KOPT-K1 (cell line): ENCODE measurements around the gene ALDOA.

Experiments used
- H3K27ac ChIP-seq: fragments of 200-600 bp; sonication (generic); 2 replicates; pipeline ENCODE4 v1.5.1; 2016; ENCODE audit warnings: antibody characterized with exemption, mild to moderate bottlenecking, low read depth, low read length; ENCODE audit not compliant: poor library complexity, severe bottlenecking
- H3K36me3 ChIP-seq: fragments of 200-600 bp; sonication (generic); 2 replicates; pipeline ENCODE4 v1.5.1; 2017; ENCODE audit warnings: antibody characterized with exemption, mild to moderate bottlenecking, low read length, moderate library complexity; ENCODE audit not compliant: insufficient read depth
- H3K9me3 ChIP-seq: fragments of 200-600 bp; sonication (generic); 2 replicates; pipeline ENCODE4 v1.5.1; 2017; ENCODE audit warnings: antibody characterized with exemption, low read length, mild to moderate bottlenecking; ENCODE audit not compliant: insufficient read depth, poor library complexity, severe bottlenecking

Gene ALDOA

GRCh38 chr16:30088237-30088831 is 22.8 kb downstream of the ALDOA start:
- H3K27ac ChIP-seq = no peak overlapping the region
- H3K36me3 ChIP-seq = peaks cover 36% of the 10 kb centered on the region
- H3K9me3 ChIP-seq = no peaks in the 10 kb centered on the region

- Histone ChIP-seq H3K36me3 (peaks cover 29% of the 10 kb centered on the region), H3K9me3 (no peaks in the 10 kb centered on the region), H3K27ac (no peak overlapping the region)
Observed at GRCh38 chr16:30088832-30089624, 23.5 kb downstream of the ALDOA start.

GRCh38 chr16:30090610-30091331 is 25.2 kb downstream of the ALDOA start:
- H3K27ac ChIP-seq = peak overlapping the region; percentile 6
- H3K36me3 ChIP-seq = peaks cover 11% of the 10 kb centered on the region
- no peaks in the 10 kb centered on the region for H3K9me3 ChIP-seq

GRCh38 chr16:30091474-30092372 is 26.2 kb downstream of the ALDOA start, which contains the start of gene TBX6:
Gene TBX6, minus strand, starts transcription at chr16:30091924. Its CDS starts 731 bp downstream, at chr16:30091193.
- H3K36me3 ChIP-seq = peaks cover 6% of the 10 kb centered on the region; the same call in 1 of the 2 replicates
- peak within 1 kb of the TSS; percentile 68 for H3K27ac ChIP-seq
- H3K9me3 ChIP-seq = peaks cover 4% of the 10 kb centered on the region

GRCh38 chr16:30092373-30093010 is 26.9 kb downstream of the ALDOA start:
- Histone ChIP-seq H3K27ac (peak overlapping the region; percentile 68), H3K36me3 (no peaks in the 10 kb centered on the region), H3K9me3 (peaks cover 12% of the 10 kb centered on the region)

- Histone ChIP-seq H3K27ac (no peak overlapping the region), H3K36me3 (no peaks in the 10 kb centered on the region), H3K9me3 (peaks cover 27% of the 10 kb centered on the region)
Observed at GRCh38 chr16:30094541-30095165, 29.1 kb downstream of the ALDOA start.

- no peaks in the 10 kb centered on the region for H3K36me3 ChIP-seq
- H3K9me3 ChIP-seq = peaks cover 27% of the 10 kb centered on the region
- peak overlapping the region; percentile 38 for H3K27ac ChIP-seq
Observed at GRCh38 chr16:30095166-30096078, 29.9 kb downstream of the ALDOA start.

- H3K9me3 ChIP-seq = peaks cover 27% of the 10 kb centered on the region
- H3K27ac ChIP-seq = peak within 1 kb of the TSS; percentile 79
- H3K36me3 ChIP-seq = no peaks in the 10 kb centered on the region
Observed at GRCh38 chr16:30096105-30096861, 30.7 kb downstream of the ALDOA start, which contains the start of gene YPEL3. Gene YPEL3, minus strand, starts transcription at chr16:30096213. Its CDS starts 731 bp downstream, at chr16:30095482.

GRCh38 chr16:30096862-30097563 is 31.5 kb downstream of the ALDOA start:
- Histone ChIP-seq H3K9me3 (peaks cover 27% of the 10 kb centered on the region), H3K36me3 (no peaks in the 10 kb centered on the region), H3K27ac (peak overlapping the region; percentile 79)

GRCh38 chr16:30104090-30104489 is 38.5 kb downstream of the ALDOA start:
- Histone ChIP-seq H3K27ac (no peak overlapping the region), H3K36me3 (peaks cover 37% of the 10 kb centered on the region)

GRCh38 chr16:30104492-30104891 is 38.9 kb downstream of the ALDOA start:
- Histone ChIP-seq H3K9me3 (peaks cover under 1% of the 10 kb centered on the region), H3K27ac (no peak overlapping the region), H3K36me3 (peaks cover 38% of the 10 kb centered on the region)

More at GRCh38 chr16:30104090-30104489, 38.5 kb downstream of the ALDOA start:
- peaks cover 3% of the 10 kb centered on the region for H3K9me3 ChIP-seq
